Measurements from ENCODE around the gene PNMT. TPM values are rescaled to one million over a fixed set of nuclear protein-coding genes. Genes with fewer than 3 reads are reported as not detected.

PNMT gene
- total RNA-seq, 1 donor from 2014 or later, result not detected

DNA sequence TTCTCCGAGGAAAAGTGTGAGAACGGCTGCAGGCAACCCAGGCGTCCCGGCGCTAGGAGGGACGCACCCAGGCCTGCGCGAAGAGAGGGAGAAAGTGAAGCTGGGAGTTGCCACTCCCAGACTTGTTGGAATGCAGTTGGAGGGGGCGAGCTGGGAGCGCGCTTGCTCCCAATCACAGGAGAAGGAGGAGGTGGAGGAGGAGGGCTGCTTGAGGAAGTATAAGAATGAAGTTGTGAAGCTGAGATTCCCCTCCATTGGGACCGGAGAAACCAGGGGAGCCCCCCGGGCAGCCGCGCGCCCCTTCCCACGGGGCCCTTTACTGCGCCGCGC lies 31.5 kb downstream of the PNMT start, which contains the start of gene ERBB2:
TSS of gene ERBB2 (plus strand) at position 247 of the 330 bp plus-strand sequence. CDS start 175 bp downstream, outside the sequence.
- H3K27me3 Mint-ChIP-seq (ENCODE audit: unreplicated experiment), result peaks cover 7% of the 10 kb centered on the region
- no peaks in the 10 kb centered on the region for H3K36me3 Mint-ChIP-seq (ENCODE audit: unreplicated experiment)
- H3K9me3 Mint-ChIP-seq (ENCODE audit: unreplicated experiment), result peaks cover 5% of the 10 kb centered on the region
- peak within 1 kb of the TSS; percentile 90 for H3K4me3 Mint-ChIP-seq (ENCODE audit: unreplicated experiment)
- H3K4me1 Mint-ChIP-seq (ENCODE audit: low read depth, unreplicated experiment), result peaks cover 4% of the 10 kb centered on the region
- H3K27ac Mint-ChIP-seq (ENCODE audit: unreplicated experiment), result no peak within 1 kb of the TSS
- no peak for DNase-seq
- TF ChIP-seq, protein P1, sequence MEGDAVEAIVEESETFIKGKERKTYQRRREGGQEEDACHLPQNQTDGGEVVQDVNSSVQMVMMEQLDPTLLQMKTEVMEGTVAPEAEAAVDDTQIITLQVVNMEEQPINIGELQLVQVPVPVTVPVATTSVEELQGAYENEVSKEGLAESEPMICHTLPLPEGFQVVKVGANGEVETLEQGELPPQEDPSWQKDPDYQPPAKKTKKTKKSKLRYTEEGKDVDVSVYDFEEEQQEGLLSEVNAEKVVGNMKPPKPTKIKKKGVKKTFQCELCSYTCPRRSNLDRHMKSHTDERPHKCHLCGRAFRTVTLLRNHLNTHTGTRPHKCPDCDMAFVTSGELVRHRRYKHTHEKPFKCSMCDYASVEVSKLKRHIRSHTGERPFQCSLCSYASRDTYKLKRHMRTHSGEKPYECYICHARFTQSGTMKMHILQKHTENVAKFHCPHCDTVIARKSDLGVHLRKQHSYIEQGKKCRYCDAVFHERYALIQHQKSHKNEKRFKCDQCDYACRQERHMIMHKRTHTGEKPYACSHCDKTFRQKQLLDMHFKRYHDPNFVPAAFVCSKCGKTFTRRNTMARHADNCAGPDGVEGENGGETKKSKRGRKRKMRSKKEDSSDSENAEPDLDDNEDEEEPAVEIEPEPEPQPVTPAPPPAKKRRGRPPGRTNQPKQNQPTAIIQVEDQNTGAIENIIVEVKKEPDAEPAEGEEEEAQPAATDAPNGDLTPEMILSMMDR (IDR thresholded peaks at IDR 0.05; ENCODE audit: partially characterized antibody, unreplicated experiment), result no peak

DNA sequence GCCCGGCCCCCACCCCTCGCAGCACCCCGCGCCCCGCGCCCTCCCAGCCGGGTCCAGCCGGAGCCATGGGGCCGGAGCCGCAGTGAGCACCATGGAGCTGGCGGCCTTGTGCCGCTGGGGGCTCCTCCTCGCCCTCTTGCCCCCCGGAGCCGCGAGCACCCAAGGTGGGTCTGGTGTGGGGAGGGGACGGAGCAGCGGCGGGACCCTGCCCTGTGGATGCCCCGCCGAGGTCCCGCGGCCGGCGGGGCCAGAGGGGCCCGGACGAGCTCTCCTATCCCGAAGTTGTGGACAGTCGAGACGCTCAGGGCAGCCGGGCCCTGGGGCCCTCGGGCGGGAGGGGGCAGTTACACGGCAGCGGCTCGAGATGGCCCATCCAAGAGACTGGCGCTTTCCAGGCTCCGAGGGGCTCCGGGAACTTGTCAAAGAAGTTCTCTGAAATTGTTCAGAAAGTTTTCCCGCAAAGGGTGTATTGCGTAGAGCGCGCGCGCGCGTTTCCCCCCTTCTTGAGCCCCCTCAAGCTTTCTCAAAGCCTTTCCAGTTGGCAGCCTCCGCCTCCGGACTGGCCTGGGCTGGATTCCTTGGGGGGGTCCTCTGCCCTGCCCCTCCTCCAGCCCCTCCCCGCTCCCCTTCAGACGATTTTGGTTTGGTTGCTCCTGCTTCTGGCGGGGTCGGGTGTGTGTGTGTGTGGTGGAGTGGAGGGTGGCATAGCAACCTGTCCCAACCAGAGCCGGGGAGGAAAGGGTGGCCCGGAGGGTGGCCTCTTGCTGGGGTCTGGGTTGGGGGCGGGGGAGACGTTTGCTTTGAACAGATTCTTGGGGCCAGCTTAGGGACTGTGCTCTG lies 32.1 kb downstream of the PNMT start:
- Mint-ChIP-seq H3K27me3 (ENCODE audit: unreplicated experiment) (peaks cover 7% of the 10 kb centered on the region), H3K36me3 (ENCODE audit: unreplicated experiment) (no peaks in the 10 kb centered on the region), H3K9me3 (ENCODE audit: unreplicated experiment) (peaks cover 3% of the 10 kb centered on the region), H3K27ac (ENCODE audit: unreplicated experiment) (no peak overlapping the region), H3K4me3 (ENCODE audit: unreplicated experiment) (peak overlapping the region; percentile 46), H3K4me1 (ENCODE audit: low read depth, unreplicated experiment) (peaks cover 4% of the 10 kb centered on the region)
- TF ChIP-seq, protein P1 (IDR thresholded peaks at IDR 0.05; ENCODE audit: partially characterized antibody, unreplicated experiment), result no peak
- no peak for DNase-seq

DNA sequence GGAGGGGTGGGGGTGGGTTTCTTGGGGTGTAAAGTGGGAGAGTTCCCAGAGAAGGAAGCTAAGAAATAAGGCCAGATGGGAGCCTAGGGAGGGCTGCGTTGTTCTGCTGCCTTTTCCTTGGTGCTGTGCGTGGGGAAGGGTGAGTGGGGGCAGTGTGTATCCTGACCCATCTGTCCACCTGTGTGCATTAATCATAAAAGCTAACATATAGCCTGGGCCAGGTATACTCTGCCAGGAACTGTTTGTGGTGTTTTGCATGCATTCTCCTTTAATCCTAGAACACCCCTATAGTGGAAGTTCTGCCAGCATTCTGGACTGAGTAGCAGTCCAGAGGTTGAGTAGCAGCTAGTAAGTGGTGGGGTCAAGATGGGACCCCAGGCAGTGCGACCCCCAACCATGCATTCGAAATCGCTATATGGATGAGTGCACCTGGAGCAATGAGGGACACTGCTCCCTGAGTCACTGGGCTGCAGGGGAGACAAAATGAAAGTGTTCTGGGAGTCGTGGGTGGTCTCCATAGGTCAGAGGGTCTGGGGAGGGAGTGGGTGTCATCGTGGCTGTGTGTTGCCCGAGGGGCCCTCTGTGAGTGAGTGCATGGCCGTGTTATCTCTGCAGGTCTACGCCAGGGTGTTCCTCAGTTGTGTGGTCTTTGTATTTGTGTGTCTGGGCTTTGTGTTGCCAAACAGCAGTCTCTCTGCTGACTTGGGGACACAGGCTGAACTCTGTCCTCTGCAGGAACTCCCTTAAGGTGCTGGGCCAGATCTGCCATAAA lies 32.9 kb downstream of the PNMT start:
- TF ChIP-seq, protein P1 (IDR thresholded peaks at IDR 0.05; ENCODE audit: partially characterized antibody, unreplicated experiment), result no peak
- no peak for DNase-seq
- no peak overlapping the region for H3K27ac Mint-ChIP-seq (ENCODE audit: unreplicated experiment)
- peaks cover 4% of the 10 kb centered on the region for H3K4me1 Mint-ChIP-seq (ENCODE audit: low read depth, unreplicated experiment)
- peak overlapping the region; percentile 52 for H3K4me3 Mint-ChIP-seq (ENCODE audit: unreplicated experiment)
- H3K27me3 Mint-ChIP-seq (ENCODE audit: unreplicated experiment), result peaks cover 7% of the 10 kb centered on the region
- H3K36me3 Mint-ChIP-seq (ENCODE audit: unreplicated experiment), result no peaks in the 10 kb centered on the region
- peaks cover 3% of the 10 kb centered on the region for H3K9me3 Mint-ChIP-seq (ENCODE audit: unreplicated experiment)

DNA sequence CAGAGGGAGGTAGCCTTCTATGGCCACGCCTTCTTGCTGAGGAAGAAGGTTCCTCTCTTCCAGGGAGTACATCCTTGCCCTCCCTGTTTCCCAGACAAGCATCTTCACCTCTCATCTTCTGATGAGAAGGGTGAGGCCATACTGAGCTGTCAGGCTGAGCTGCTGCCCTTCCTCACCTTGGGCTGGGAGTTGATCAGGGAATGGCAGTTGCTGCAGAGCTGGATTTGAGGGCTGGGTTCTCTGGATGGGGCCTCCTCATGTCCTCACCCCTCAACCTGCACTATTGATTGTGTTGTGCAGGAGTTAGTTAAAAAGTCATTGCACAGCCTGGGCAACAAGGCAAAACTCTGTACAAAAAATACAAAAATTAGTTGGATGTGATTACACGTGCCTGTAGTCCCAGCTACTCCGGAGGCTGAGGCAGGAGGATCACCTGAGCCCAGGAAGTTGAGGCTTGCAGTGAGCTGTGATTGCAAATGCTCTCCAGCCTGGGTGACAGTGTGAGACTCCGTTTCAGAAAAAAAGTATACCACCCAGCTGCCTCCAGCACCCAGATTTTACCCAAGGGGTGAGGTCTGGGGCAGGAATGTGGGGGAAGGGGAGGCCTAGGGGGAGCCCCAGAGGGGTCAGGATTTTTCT lies 33.6 kb downstream of the PNMT start:
- Mint-ChIP-seq H3K4me1 (ENCODE audit: low read depth, unreplicated experiment) (peaks cover 4% of the 10 kb centered on the region), H3K27me3 (ENCODE audit: unreplicated experiment) (peaks cover 7% of the 10 kb centered on the region), H3K36me3 (ENCODE audit: unreplicated experiment) (no peaks in the 10 kb centered on the region), H3K4me3 (ENCODE audit: unreplicated experiment) (peak overlapping the region; percentile 52), H3K27ac (ENCODE audit: unreplicated experiment) (no peak overlapping the region), H3K9me3 (ENCODE audit: unreplicated experiment) (peaks cover 3% of the 10 kb centered on the region)
- TF ChIP-seq, protein P1 (IDR thresholded peaks at IDR 0.05; ENCODE audit: partially characterized antibody, unreplicated experiment), result no peak
- DNase-seq, result no peak

Measured in glutamatergic neuron (in vitro differentiated cells).